Stomach (tissue), 4 donors: ENCODE measurements around the gene POC5.

Experiments
- CTCF ChIP-seq, 7 experiments: fragments of 450-650 bp in 4 of 7; fragments of 200-600 bp in 3 of 7; sonication (generic) in 3 of 7; IDR thresholded peaks; one replicate each; pipeline ENCODE4 v1.5.1; 2016 to 2019; ENCODE audit warnings: antibody characterized with exemption in 7 of 7, control low read depth in 2 of 7, mild to moderate bottlenecking in 1 of 7
- POLR2AphosphoS5 ChIP-seq, 3 donors: sonication (generic); formaldehyde crosslinking; IDR thresholded peaks; one replicate each; pipeline ENCODE4 v1.6.1; 2016; ENCODE audit warnings: antibody characterized with exemption in 3 of 3

- TF ChIP-seq CTCF (IDR thresholded peaks at IDR 0.05) (no peak), POLR2AphosphoS5 (IDR thresholded peaks at IDR 0.05) (peak in 2 of 3 donors; percentile 60 to 75)
Measured at GRCh38 chr5:75668977-75669689, 48.1 kb downstream of the POC5 start.
